Prostate gland (tissue), 2 donors: ENCODE data around the gene CTNNA2. TPM values are rescaled to one million over a fixed set of nuclear protein-coding genes. Genes with fewer than 3 reads are reported as not detected.
"Not testable (repeated sequence)": the region's sequence is repeated elsewhere in the genome, so short reads cannot be mapped to it uniquely, and the experiment has no call there.

ENCODE experiments used
- DNase-seq: peaks from one replicate; pipeline ENCODE4 v3.0.0-alpha.2; 2019; ENCODE audit warnings: low spot score
- H3K27ac ChIP-seq, 2 donors: fragments of 200-600 bp; sonication (generic); 2 replicates each; pipeline ENCODE4 v1.5.1; 2017 to 2019
- H3K27me3 ChIP-seq: fragments of 200-600 bp; sonication (generic); replicated peaks from 2 replicates; pipeline ENCODE4 v1.5.1; 2019; ENCODE audit not compliant: insufficient read depth
- H3K36me3 ChIP-seq, 2 donors: fragments of 200-600 bp; sonication (generic); 1 replicate in 1 of 2; 2 replicates in 1 of 2; pipeline versions ENCODE4 v1.5.1 to v1.8.1; 2017 to 2019
- H3K4me1 ChIP-seq: fragments of 200-600 bp; sonication (generic); replicated peaks from 2 replicates; pipeline ENCODE4 v1.5.1; 2019
- H3K4me3 ChIP-seq, 2 donors: fragments of 200-600 bp; sonication (generic); 2 replicates each; pipeline ENCODE4 v1.5.1; 2017 to 2019
- H3K9me3 ChIP-seq: fragments of 200-600 bp; sonication (generic); 2 replicates; pipeline ENCODE4 v1.5.1; 2017
- CTCF ChIP-seq, 4 experiments: fragments of 200-600 bp in 2 of 4; fragments of 450-650 bp in 2 of 4; sonication (generic) in 2 of 4; IDR thresholded peaks; 1 replicate in 3 of 4; 2 replicates in 1 of 4; pipeline ENCODE4 v1.5.1; 2016 to 2019; ENCODE audit warnings: antibody characterized with exemption in 4 of 4, mild to moderate bottlenecking in 2 of 4, moderate library complexity in 2 of 4
- POLR2A ChIP-seq: fragments of 450-650 bp; IDR thresholded peaks from one replicate; pipeline ENCODE4 v1.6.1; 2016; ENCODE audit warnings: antibody characterized with exemption, mild to moderate bottlenecking
- POLR2AphosphoS5 ChIP-seq: sonication (generic); formaldehyde crosslinking; IDR thresholded peaks from one replicate; pipeline ENCODE4 v1.6.1; 2017; ENCODE audit warnings: antibody characterized with exemption
- WGBS: methylation state at CpG from one replicate; pipeline ENCODE4 v1.1.5; 2018; 5-methylcytosine and 5-hydroxymethylcytosine counted together
- intact Hi-C: fragments of 100-400 bp; cut with DNase I; formaldehyde crosslinking; loops from one replicate; pipeline ENCODE4 v1.14.2; 2022
- total RNA-seq, 2 donors: library from RNA; depleted of rRNA; stranded (reverse); fragments of >200 nt; gene quantifications; one replicate each; pipeline ENCODE4 v1.1.0, GENCODE V29; 2016

CTNNA2 gene
- total RNA-seq, 2 donors from 2014 or later = 24.3 TPM; not detected in 1

GRCh38 chr2:80136338-80136737 is 623.5 kb downstream of the CTNNA2 start:
- intact Hi-C loops = no loop called here
- Histone ChIP-seq H3K4me3 (no peak overlapping the region), H3K36me3 (no peaks in the 10 kb centered on the region), H3K9me3 (no peaks in the 10 kb centered on the region), H3K4me1 (no peaks in the 10 kb centered on the region), H3K27ac (no peak overlapping the region), H3K27me3 (no peaks in the 10 kb centered on the region)
- 81% methylated on average over 1 of the region's 1 CpG for WGBS
- TF ChIP-seq CTCF (IDR thresholded peaks at IDR 0.05) (no peak), POLR2AphosphoS5 (no peak), POLR2A (no peak)
- no peak for DNase-seq

GRCh38 chr2:80139001-80139400 is 626.1 kb downstream of the CTNNA2 start:
- Histone ChIP-seq H3K27ac (no peak overlapping the region), H3K4me1 (no peaks in the 10 kb centered on the region), H3K9me3 (no peaks in the 10 kb centered on the region), H3K27me3 (no peaks in the 10 kb centered on the region), H3K4me3 (no peak overlapping the region), H3K36me3 (no peaks in the 10 kb centered on the region)
- TF ChIP-seq POLR2A (no peak), POLR2AphosphoS5 (no peak), CTCF (IDR thresholded peaks at IDR 0.05) (no peak)
- intact Hi-C loops = no loop called here
- WGBS = 90% methylated on average over 4 of the region's 4 CpGs
- no peak for DNase-seq

GRCh38 chr2:80141007-80141726 is 628.3 kb downstream of the CTNNA2 start:
- no peak for DNase-seq
- no peak overlapping the region for H3K4me3 ChIP-seq
- TF ChIP-seq POLR2AphosphoS5 = no peak
- TF ChIP-seq CTCF (IDR thresholded peaks at IDR 0.05) = no peak
- no peak for TF ChIP-seq POLR2A
- H3K36me3 ChIP-seq = no peaks in the 10 kb centered on the region
- H3K9me3 ChIP-seq = no peaks in the 10 kb centered on the region
- WGBS = 79% methylated on average over 4 of the region's 4 CpGs
- intact Hi-C loops = no loop called here
- no peaks in the 10 kb centered on the region for H3K4me1 ChIP-seq
- no peak overlapping the region for H3K27ac ChIP-seq
- H3K27me3 ChIP-seq = no peaks in the 10 kb centered on the region

GRCh38 chr2:80145499-80145898 is 632.6 kb downstream of the CTNNA2 start:
- Histone ChIP-seq H3K9me3 (no peaks in the 10 kb centered on the region), H3K27ac (no peak overlapping the region), H3K4me1 (no peaks in the 10 kb centered on the region), H3K4me3 (no peak overlapping the region), H3K36me3 (no peaks in the 10 kb centered on the region), H3K27me3 (no peaks in the 10 kb centered on the region)
- DNase-seq = no peak
- 93% methylated on average over 4 of the region's 4 CpGs for WGBS
- TF ChIP-seq POLR2A (no peak), CTCF (IDR thresholded peaks at IDR 0.05) (no peak), POLR2AphosphoS5 (no peak)
- intact Hi-C loops = no loop called here

GRCh38 chr2:80146757-80147156 is 633.9 kb downstream of the CTNNA2 start:
- H3K36me3 ChIP-seq, DNase-seq, H3K9me3 ChIP-seq, H3K4me3 ChIP-seq, H3K27me3 ChIP-seq, H3K4me1 ChIP-seq, H3K27ac ChIP-seq, intact Hi-C loops: not testable (repeated sequence)
- 93% methylated on average over 5 of the region's 5 CpGs for WGBS
